GM12865 (cell line): ENCODE data around the gene OSBPL1A.

ENCODE experiments used
- DNase-seq: peaks from one replicate; pipeline ENCODE4 v3.0.0; 2010; ENCODE audit warnings: low read depth
- H3K4me3 ChIP-seq: 2 replicates; pipeline ENCODE4 v1.5.1; 2011; ENCODE audit warnings: mild to moderate bottlenecking, low read depth, low read length, control low read depth
- TF ChIP-seq, protein P1 (sequence below): IDR thresholded peaks from 2 replicates; pipeline ENCODE4 v1.5.1; 2011; ENCODE audit warnings: low read length, control low read depth, low read depth, inconsistent platforms; ENCODE audit not compliant: insufficient read depth; ENCODE audit errors: missing control alignments

Gene OSBPL1A

DNA sequence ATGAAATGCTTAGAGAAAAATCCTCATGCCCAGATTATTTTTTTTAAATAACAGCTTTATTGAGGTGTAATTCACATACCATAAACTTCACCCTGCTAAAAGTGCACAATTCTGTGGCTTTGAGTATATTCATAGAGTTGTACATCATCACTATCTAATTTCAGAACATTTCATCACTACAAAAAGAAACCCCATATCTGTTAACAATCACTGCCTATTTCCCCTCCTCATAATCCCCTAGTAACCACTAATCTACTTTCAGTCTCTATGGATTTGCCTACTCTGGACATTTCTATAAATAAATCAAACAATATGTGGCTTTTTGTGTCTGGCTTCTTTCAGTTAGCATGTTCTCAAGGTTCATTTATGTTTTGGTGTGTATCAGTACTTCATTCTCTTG is 51.4 kb downstream of the OSBPL1A start:
- DNase-seq, result no peak
- no peak overlapping the region for H3K4me3 ChIP-seq
- TF ChIP-seq, protein P1, sequence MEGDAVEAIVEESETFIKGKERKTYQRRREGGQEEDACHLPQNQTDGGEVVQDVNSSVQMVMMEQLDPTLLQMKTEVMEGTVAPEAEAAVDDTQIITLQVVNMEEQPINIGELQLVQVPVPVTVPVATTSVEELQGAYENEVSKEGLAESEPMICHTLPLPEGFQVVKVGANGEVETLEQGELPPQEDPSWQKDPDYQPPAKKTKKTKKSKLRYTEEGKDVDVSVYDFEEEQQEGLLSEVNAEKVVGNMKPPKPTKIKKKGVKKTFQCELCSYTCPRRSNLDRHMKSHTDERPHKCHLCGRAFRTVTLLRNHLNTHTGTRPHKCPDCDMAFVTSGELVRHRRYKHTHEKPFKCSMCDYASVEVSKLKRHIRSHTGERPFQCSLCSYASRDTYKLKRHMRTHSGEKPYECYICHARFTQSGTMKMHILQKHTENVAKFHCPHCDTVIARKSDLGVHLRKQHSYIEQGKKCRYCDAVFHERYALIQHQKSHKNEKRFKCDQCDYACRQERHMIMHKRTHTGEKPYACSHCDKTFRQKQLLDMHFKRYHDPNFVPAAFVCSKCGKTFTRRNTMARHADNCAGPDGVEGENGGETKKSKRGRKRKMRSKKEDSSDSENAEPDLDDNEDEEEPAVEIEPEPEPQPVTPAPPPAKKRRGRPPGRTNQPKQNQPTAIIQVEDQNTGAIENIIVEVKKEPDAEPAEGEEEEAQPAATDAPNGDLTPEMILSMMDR, result no peak

DNA sequence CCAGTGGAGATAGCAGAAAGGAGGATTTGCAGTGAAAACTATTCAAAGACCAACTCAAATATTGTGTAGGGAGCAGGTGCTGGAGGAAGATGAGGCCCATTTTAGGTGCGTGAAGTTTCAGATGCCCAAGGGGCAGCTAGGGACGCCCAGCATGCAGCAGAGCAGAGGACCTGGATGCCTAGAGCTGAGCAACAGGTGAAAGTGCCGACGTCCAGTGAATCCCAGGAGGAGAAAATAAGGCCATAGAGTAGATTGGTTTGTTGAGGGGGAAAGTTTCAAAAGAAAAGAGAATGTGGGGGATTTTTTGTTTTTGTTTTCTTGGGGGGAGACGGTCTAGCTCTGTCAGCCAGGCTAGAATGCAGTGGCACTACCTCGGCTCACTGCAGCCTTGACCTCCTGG is 53.1 kb downstream of the OSBPL1A start:
- TF ChIP-seq, protein P1, result no peak
- H3K4me3 ChIP-seq, result no peak overlapping the region
- DNase-seq, result no peak

DNA sequence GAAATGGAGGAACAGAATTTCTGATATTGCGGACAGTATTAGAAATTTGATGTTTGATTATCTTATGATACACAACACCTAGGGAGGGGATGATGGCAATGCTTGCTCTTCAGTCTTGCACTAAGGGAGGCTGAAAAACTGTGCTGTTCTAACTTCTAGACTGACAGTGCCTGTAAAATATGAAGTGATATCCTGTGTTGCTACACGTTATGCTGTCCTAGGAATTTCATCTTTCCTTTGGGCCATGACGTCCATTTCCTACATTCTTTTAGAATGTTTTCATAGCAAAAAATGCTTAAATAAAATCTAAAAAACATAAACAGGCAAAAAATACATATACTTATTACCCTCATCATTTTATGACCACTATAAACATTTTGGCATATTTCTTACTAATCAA is 55.3 kb downstream of the OSBPL1A start:
- DNase-seq, result no peak
- H3K4me3 ChIP-seq, result no peak overlapping the region
- TF ChIP-seq, protein P1, result no peak

DNA sequence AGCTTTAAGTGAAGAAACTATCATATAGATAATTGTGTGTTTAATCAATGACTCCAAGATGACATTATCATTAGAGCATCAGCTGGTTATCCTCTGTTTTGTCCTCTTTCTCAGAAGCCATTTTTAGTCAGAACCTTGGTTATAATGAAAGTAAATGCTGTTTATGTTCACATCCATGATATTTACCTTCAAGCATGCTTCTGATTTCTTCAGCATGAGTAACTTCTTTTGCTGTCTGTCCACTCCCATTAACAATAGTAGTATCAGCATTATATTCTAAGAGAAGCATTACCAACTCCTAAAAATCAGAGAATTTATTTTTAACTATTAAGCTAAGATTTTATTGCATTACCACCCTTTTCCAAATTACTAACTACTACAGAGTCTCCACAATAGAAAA is 56.3 kb downstream of the OSBPL1A start:
- DNase-seq, result no peak

DNA sequence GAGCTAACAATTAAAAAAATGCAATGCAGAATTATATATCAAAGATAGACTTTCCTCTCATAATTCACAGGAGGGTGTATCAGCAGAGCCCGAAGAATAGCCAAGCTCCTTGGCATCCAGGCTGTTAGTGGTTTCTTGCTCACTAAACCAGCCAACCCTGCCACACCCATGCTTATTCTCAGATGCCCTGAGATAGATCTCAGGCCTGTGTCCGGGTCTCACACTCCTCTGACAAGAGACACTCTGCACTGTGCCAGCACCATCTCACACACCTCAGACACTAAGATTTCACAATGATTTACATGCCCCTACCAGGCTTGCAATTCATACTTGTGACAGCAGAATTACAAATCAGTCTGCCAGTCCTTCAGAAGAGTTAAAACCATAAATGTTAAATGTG is 64.5 kb downstream of the OSBPL1A start:
- TF ChIP-seq, protein P1, result no peak
- DNase-seq, result no peak
- H3K4me3 ChIP-seq, result no peak overlapping the region

More for the DNA sequence above, 56.3 kb downstream of the OSBPL1A start:
- TF ChIP-seq, protein P1, result no peak
- H3K4me3 ChIP-seq, result no peak overlapping the region

DNA sequence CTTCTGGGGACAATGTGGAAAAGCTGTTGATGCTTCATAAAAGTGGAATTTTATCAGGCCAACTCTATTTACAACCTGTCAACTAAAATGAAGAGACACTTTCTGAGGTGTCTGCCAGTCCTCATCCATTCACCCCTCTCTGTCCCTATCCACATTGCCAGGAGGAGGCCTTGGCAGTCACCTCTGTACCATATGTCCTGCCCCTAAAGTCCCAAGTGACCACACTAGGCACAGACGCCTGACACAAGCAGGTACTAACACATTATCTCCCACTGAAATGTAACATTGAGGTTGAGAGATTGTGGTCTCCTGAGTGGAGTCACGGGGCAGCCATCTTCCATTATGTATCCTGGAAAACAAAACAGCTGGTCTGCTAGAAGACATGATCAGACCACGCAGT is 71.4 kb downstream of the OSBPL1A start:
- TF ChIP-seq, protein P1, result no peak
- no peak overlapping the region for H3K4me3 ChIP-seq
- no peak for DNase-seq

DNA sequence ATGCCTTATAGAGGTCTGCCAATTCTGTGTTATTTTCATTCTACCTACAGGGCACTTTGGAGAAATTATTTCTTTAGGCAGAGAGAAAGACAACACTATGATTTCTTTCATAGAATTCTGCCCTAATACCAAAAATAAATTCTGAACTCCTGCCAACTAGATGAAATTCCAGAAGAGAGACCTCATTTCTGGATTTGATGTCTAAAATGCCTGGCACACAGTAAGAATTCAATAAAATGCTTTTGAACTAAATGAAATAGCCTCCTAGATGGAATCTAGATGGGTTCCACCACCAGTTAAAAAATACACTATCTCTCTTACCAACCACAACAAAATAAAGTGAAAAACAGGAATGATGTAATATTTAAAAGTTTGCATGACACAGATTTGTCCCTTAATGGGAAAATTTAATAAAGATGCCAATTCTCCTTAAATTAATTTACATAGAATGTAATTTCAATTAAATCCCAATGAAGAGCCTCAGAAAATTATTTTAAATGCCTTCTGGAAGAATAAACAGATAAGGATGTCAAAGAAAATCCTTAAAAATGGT is 75.0 kb downstream of the OSBPL1A start:
- TF ChIP-seq, protein P1, result no peak
- DNase-seq, result no peak

More for the DNA sequence above, 75.0 kb downstream of the OSBPL1A start:
- H3K4me3 ChIP-seq, result no peak overlapping the region
